ENCODE data around the gene IL1RL1. TPM values are rescaled to one million over a fixed set of nuclear protein-coding genes. Genes with fewer than 3 reads are reported as not detected.

Gene IL1RL1
- polyA plus RNA-seq, 1 donor from 2014 or later, result not detected

DNA sequence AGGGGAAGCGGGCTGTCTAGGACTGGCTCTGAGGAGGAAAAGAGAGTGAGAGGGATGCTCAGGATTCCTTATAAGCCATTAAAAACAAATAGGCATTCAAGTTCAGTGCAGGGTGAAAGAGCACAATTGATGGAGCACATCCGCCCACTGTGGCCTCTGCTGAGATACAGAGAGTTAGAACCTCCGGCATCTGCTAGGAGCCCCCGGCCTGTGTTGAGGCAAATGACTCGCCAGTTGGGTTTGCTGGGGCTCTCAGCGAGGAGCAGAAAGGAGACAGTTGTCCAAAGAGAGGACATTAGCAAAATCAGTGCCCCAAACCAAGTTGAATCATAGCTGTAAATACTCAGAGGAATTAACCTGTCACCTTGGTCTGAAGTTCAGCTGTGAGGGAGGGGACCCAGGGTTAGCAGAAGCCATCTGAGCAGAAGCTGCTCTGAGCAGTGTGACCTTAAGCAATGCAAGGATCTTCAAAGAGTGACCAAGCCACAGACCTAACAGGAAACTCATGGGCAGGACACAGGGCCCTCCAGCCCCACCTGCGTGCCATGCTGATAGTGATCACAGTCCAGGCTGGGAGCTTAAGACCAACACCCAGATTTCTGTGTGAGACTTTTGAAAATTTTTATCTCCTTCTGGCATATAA is 88.3 kb downstream of the IL1RL1 start:
- H3K4me2 ChIP-seq (ENCODE audit: low read length), result no peak overlapping the region
- no peak overlapping the region for H3K4me3 ChIP-seq (ENCODE audit: low read length)
- H3K9me2 ChIP-seq (ENCODE audit: insufficient read depth, low read length), result no peaks in the 10 kb centered on the region
- H3K9me3 ChIP-seq (ENCODE audit: low read length), result no peaks in the 10 kb centered on the region
- no peak overlapping the region for H3K9ac ChIP-seq (ENCODE audit: low read length)
- H3K36me3 ChIP-seq (ENCODE audit: insufficient read depth, low read length), result no peaks in the 10 kb centered on the region
- no peaks in the 10 kb centered on the region for H3K79me2 ChIP-seq (replicated peaks; ENCODE audit: insufficient read depth, low read length)
- TF ChIP-seq RAD21 (conservative IDR thresholded peaks at IDR 0.05) (no peak), POLR2AphosphoS5 (IDR thresholded peaks at IDR 0.05) (no peak), TAF1 (IDR thresholded peaks at IDR 0.05; ENCODE audit: low read depth) (no peak), CTCF (IDR thresholded peaks at IDR 0.05; ENCODE audit: poor library complexity, severe bottlenecking) (no peak), EZH2 (IDR thresholded peaks at IDR 0.05; ENCODE audit: borderline replicate concordance, insufficient read depth, low read length, poor library complexity, severe bottlenecking) (no peak), SMC3 (conservative IDR thresholded peaks at IDR 0.05; ENCODE audit: poor library complexity) (no peak), MXI1 (conservative IDR thresholded peaks at IDR 0.05; ENCODE audit: poor library complexity, severe bottlenecking) (no peak), EP300 (conservative IDR thresholded peaks at IDR 0.05; ENCODE audit: poor library complexity, severe bottlenecking) (no peak)
- TF ChIP-seq, protein P1, sequence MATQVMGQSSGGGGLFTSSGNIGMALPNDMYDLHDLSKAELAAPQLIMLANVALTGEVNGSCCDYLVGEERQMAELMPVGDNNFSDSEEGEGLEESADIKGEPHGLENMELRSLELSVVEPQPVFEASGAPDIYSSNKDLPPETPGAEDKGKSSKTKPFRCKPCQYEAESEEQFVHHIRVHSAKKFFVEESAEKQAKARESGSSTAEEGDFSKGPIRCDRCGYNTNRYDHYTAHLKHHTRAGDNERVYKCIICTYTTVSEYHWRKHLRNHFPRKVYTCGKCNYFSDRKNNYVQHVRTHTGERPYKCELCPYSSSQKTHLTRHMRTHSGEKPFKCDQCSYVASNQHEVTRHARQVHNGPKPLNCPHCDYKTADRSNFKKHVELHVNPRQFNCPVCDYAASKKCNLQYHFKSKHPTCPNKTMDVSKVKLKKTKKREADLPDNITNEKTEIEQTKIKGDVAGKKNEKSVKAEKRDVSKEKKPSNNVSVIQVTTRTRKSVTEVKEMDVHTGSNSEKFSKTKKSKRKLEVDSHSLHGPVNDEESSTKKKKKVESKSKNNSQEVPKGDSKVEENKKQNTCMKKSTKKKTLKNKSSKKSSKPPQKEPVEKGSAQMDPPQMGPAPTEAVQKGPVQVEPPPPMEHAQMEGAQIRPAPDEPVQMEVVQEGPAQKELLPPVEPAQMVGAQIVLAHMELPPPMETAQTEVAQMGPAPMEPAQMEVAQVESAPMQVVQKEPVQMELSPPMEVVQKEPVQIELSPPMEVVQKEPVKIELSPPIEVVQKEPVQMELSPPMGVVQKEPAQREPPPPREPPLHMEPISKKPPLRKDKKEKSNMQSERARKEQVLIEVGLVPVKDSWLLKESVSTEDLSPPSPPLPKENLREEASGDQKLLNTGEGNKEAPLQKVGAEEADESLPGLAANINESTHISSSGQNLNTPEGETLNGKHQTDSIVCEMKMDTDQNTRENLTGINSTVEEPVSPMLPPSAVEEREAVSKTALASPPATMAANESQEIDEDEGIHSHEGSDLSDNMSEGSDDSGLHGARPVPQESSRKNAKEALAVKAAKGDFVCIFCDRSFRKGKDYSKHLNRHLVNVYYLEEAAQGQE (IDR thresholded peaks at IDR 0.05; ENCODE audit: borderline replicate concordance), result no peak
- H2AFZ ChIP-seq (ENCODE audit: low read depth, low read length), result no peak overlapping the region
- no peaks in the 10 kb centered on the region for H3K27me3 ChIP-seq (ENCODE audit: insufficient read depth, low read depth, low read length)
- H3K27ac ChIP-seq (ENCODE audit: low read length), result no peak overlapping the region
- no peaks in the 10 kb centered on the region for H4K20me1 ChIP-seq (ENCODE audit: insufficient read depth)
- H3F3A ChIP-seq (ENCODE audit: insufficient read depth, low read length, poor library complexity, severe bottlenecking), result no peaks in the 10 kb centered on the region

GRCh38 chr2:102401456-102401855 is 90.1 kb downstream of the IL1RL1 start:
- Histone ChIP-seq H2AFZ (ENCODE audit: low read depth, low read length) (no peak overlapping the region), H3K9me2 (ENCODE audit: insufficient read depth, low read length) (no peaks in the 10 kb centered on the region), H3K9ac (ENCODE audit: low read length) (no peak overlapping the region), H3F3A (ENCODE audit: insufficient read depth, low read length, poor library complexity, severe bottlenecking) (no peaks in the 10 kb centered on the region), H3K27me3 (ENCODE audit: insufficient read depth, low read depth, low read length) (no peaks in the 10 kb centered on the region), H3K4me3 (ENCODE audit: low read length) (no peak overlapping the region), H4K20me1 (ENCODE audit: insufficient read depth) (no peaks in the 10 kb centered on the region), H3K27ac (ENCODE audit: low read length) (no peak overlapping the region), H3K36me3 (ENCODE audit: insufficient read depth, low read length) (no peaks in the 10 kb centered on the region), H3K79me2 (replicated peaks; ENCODE audit: insufficient read depth, low read length) (no peaks in the 10 kb centered on the region), H3K4me2 (ENCODE audit: low read length) (no peak overlapping the region), H3K9me3 (ENCODE audit: low read length) (no peaks in the 10 kb centered on the region)
- TF ChIP-seq TAF1 (IDR thresholded peaks at IDR 0.05; ENCODE audit: low read depth) (no peak), EP300 (conservative IDR thresholded peaks at IDR 0.05; ENCODE audit: poor library complexity, severe bottlenecking) (no peak), EZH2 (IDR thresholded peaks at IDR 0.05; ENCODE audit: borderline replicate concordance, insufficient read depth, low read length, poor library complexity, severe bottlenecking) (no peak), POLR2AphosphoS5 (IDR thresholded peaks at IDR 0.05) (no peak), MXI1 (conservative IDR thresholded peaks at IDR 0.05; ENCODE audit: poor library complexity, severe bottlenecking) (no peak), SMC3 (conservative IDR thresholded peaks at IDR 0.05; ENCODE audit: poor library complexity) (no peak), CTCF (IDR thresholded peaks at IDR 0.05; ENCODE audit: poor library complexity, severe bottlenecking) (no peak), RAD21 (conservative IDR thresholded peaks at IDR 0.05) (no peak)
- TF ChIP-seq, protein P1 (IDR thresholded peaks at IDR 0.05; ENCODE audit: borderline replicate concordance), result no peak
